H1 (cell line): Measurements from ENCODE around the gene UBASH3B. TPM values are rescaled to one million over a fixed set of nuclear protein-coding genes. Genes with fewer than 3 reads are reported as not detected.

Experiments used
- ATF2 ChIP-seq: IDR thresholded peaks from 2 replicates; pipeline ENCODE4 v1.6.1; 2012; ENCODE audit warnings: low read length, inconsistent platforms
- CEBPB ChIP-seq: IDR thresholded peaks from 2 replicates; pipeline ENCODE4 v1.6.1; 2012; ENCODE audit warnings: low read depth, low read length
- CHD7 ChIP-seq: fragments of 300-600 bp; sonication (generic); IDR thresholded peaks from 2 replicates; pipeline ENCODE4 v1.7.1; 2012; ENCODE audit warnings: low read length, moderate library complexity, mild to moderate bottlenecking, inconsistent platforms; ENCODE audit not compliant: insufficient replicate concordance
- POLR2A ChIP-seq, 2 experiments: IDR thresholded peaks; 1 replicate in 1 of 2; 2 replicates in 1 of 2; pipeline ENCODE4 v1.6.1; 2011; ENCODE audit warnings: low read depth in 2 of 2, low read length in 2 of 2, mild to moderate bottlenecking in 2 of 2; ENCODE audit errors: control extremely low read depth in 1 of 2
- RBBP5 ChIP-seq: IDR thresholded peaks from 2 replicates; pipeline ENCODE4 v1.7.1; 2012; ENCODE audit warnings: low read depth, mild to moderate bottlenecking, inconsistent platforms, low read length, moderate library complexity, borderline replicate concordance
- RXRA ChIP-seq: IDR thresholded peaks from 2 replicates; pipeline ENCODE4 v1.6.1; 2011; ENCODE audit warnings: low read depth, mild to moderate bottlenecking, low read length, moderate library complexity; ENCODE audit not compliant: insufficient read depth
- TEAD4 ChIP-seq: IDR thresholded peaks from 2 replicates; pipeline ENCODE4 v1.6.1; 2012; ENCODE audit warnings: low read depth, low read length, inconsistent platforms, mixed read lengths
- USF2 ChIP-seq: IDR thresholded peaks from 2 replicates; pipeline ENCODE4 v1.6.1; 2011; ENCODE audit warnings: low read length, improper control_type of control experiment
- ZNF274 ChIP-seq: IDR thresholded peaks from 2 replicates; pipeline ENCODE4 v1.7.0; 2012; ENCODE audit warnings: low read length, borderline replicate concordance; ENCODE audit errors: extremely low read depth
- polyA plus RNA-seq, 7 experiments: library from polyadenylated mRNA; depleted of rRNA in 3 of 7; stranded (reverse) in 5 of 7; unstranded in 2 of 7; fragments of >200 nt in 5 of 7; fragments of 200-250 nt in 2 of 7; gene quantifications; 1 replicate in 5 of 7; 2 replicates in 1 of 7; 4 replicates in 1 of 7; pipeline versions ENCODE4 v1.2.1 to v1.2.3, GENCODE V29; 2011 to 2013; ENCODE audit warnings: missing spikeins in 2 of 7, mixed read lengths in 2 of 7
- total RNA-seq: library from RNA; stranded (reverse); fragmentation: NEBNext Ultra II Directional; extraction: Animal tissue kit (Norgen Biotek cat#: 25700); gene quantifications from 2 replicates; pipeline ENCODE4 v1.2.1, GENCODE V29; 2021

Gene UBASH3B
- total and polyA plus RNA-seq, 2 of the 8 experiments (the other 6 are each of a cell fraction or from before 2014, with no cell fraction given): 7.5 to 9.5 TPM

- TF ChIP-seq CHD7 (no peak), ATF2 (no peak), CEBPB (no peak), ZNF274 (no peak), TEAD4 (no peak), POLR2A (IDR thresholded peaks at IDR 0.05; ENCODE audit: control extremely low read depth in 1 of 2, low read depth in 2 of 2, low read length in 2 of 2) (no peak), RXRA (no peak), USF2 (no peak), RBBP5 (no peak)
Observed at GRCh38 chr11:122778148-122778547, 122.6 kb downstream of the UBASH3B start (continued).
